Measurements from ENCODE around the gene CABP5.

CABP5 gene

DNA sequence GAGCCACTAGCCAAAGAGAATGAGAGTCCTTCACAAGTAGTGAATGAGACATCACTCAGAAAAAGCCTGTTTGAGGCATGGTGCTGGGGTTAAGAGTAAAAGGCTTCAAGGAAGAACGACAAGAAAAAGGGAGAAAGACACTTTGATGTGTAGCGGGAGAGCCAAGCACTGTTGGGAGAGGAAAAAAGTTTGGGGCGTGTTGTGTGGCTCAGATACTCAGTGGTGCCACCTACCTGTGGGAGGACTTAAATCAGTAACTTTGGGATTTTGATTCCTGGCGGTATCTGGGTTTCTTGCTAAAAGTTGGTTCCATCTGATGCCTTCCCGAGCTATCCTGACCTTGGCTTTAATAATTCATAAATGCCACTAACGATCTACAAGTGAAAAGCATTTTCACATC, 37.1 kb downstream of the CABP5 start:
- no peaks in the 10 kb centered on the region for H3K27me3 Mint-ChIP-seq
- no peak overlapping the region for H3K4me3 Mint-ChIP-seq
- H3K27ac Mint-ChIP-seq = no peak overlapping the region
- H3K9me3 Mint-ChIP-seq = peaks cover 9% of the 10 kb centered on the region
- H3K4me1 Mint-ChIP-seq (ENCODE audit: low read depth) = no peaks in the 10 kb centered on the region
- H3K36me3 Mint-ChIP-seq (ENCODE audit: low read depth) = no peaks in the 10 kb centered on the region
- intact Hi-C loops (cut with micrococcal nuclease) = no loop called here

DNA sequence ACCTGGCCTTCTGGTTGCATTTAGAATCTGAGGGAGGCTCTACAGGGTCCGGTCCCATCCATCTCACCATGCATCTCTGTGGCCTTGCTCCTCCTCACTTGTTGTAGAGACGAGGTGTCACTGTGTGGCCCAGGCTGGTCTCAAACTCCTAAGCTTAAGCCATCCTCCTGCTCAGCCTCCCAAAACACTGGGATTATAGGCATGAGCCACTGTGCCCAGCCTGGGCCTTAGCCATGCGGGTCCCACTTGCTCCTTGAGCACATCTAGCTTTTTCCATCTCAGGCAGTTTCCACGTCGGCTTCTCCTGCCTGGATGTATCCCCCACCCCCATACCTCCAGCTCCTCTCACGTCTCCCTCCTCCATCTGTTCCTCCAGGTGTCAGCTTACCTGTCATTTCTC, 39.6 kb downstream of the CABP5 start:
- Mint-ChIP-seq H3K36me3 (ENCODE audit: low read depth) (no peaks in the 10 kb centered on the region), H3K4me1 (ENCODE audit: low read depth) (no peaks in the 10 kb centered on the region), H3K27me3 (peaks cover 2% of the 10 kb centered on the region), H3K4me3 (no peak overlapping the region), H3K27ac (no peak overlapping the region), H3K9me3 (peaks cover 9% of the 10 kb centered on the region)
- intact Hi-C loops (cut with micrococcal nuclease) = no loop called here

DNA sequence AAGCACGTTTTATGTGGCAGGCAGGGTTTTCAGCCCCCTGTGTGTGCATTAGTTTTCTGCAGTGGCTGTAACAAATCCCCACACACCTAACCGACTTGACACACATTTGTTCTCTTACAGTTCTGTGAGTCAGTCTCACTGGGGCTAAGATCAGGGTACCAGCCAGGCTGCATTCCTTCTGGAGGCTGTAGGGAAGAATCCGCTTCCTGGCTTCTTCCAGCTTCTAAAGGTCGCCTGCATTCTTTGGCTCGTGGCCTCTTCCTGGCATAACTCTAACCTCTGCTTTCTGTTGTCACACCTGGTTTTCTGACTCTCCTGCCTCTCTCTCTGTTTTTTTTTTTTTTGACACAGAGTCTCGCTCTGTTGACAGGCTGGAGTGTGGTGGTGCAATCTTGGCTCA, 43.0 kb downstream of the CABP5 start:
- no peaks in the 10 kb centered on the region for H3K4me1 Mint-ChIP-seq (ENCODE audit: low read depth)
- no peak overlapping the region for H3K4me3 Mint-ChIP-seq
- no peaks in the 10 kb centered on the region for H3K36me3 Mint-ChIP-seq (ENCODE audit: low read depth)
- no peak overlapping the region for H3K27ac Mint-ChIP-seq
- intact Hi-C loops (cut with micrococcal nuclease) = no loop called here
- peaks cover 4% of the 10 kb centered on the region for H3K27me3 Mint-ChIP-seq
- no peaks in the 10 kb centered on the region for H3K9me3 Mint-ChIP-seq

DNA sequence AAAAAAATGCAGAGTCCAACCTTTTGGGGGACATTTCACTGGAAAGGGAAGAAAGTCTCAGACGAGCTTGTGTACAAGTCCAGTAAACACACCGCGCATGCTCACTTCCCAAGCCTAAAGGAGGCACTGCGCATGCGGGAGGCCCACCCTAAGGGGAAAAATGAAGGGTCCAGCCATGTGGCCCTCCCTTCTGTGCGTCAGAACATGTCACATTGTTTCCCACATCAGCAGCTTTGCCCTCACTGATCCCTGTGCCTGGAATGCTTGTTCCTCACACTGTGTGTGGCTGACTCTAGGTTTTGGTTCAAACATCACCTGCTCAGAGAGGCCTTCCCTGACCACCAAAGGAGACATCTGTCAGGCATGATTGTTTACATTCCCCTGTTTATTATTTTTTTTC, 45.1 kb downstream of the CABP5 start:
- H3K27me3 Mint-ChIP-seq = peaks cover 7% of the 10 kb centered on the region

DNA sequence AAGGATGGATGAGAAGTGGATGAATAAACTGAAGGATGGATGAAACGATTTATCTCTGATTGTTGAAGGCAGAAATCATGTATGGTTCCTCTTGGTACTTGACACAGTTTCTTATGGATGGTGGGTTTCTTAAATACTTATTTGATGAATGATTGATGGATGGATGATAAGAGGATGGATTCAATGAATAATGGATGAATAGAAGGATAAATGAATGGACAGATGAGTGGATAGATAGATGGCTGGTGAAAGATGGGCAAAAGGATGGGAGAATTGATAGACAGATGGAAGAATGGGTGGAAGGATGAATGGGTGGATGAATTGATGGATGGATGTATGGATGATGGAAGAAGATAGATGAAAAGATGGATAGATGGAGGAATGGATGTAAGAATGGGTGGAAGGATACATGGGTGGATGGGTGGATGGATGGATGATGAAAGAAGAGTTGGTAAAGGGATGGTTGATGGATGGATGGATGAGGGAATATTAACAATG, 47.6 kb downstream of the CABP5 start:
- H3K4me1 Mint-ChIP-seq (ENCODE audit: low read depth) = no peaks in the 10 kb centered on the region
- H3K27ac Mint-ChIP-seq = no peak overlapping the region
- no peak overlapping the region for H3K4me3 Mint-ChIP-seq
- H3K36me3 Mint-ChIP-seq (ENCODE audit: low read depth) = no peaks in the 10 kb centered on the region
- H3K27me3 Mint-ChIP-seq = peaks cover 8% of the 10 kb centered on the region
- intact Hi-C loops (cut with micrococcal nuclease) = no loop called here
- H3K9me3 Mint-ChIP-seq = no peaks in the 10 kb centered on the region

More for the DNA sequence above, 45.1 kb downstream of the CABP5 start:
- no peaks in the 10 kb centered on the region for H3K9me3 Mint-ChIP-seq
- no peaks in the 10 kb centered on the region for H3K4me1 Mint-ChIP-seq (ENCODE audit: low read depth)
- intact Hi-C loops (cut with micrococcal nuclease) = no loop called here
- no peaks in the 10 kb centered on the region for H3K36me3 Mint-ChIP-seq (ENCODE audit: low read depth)
- no peak overlapping the region for H3K4me3 Mint-ChIP-seq
- no peak overlapping the region for H3K27ac Mint-ChIP-seq

DNA sequence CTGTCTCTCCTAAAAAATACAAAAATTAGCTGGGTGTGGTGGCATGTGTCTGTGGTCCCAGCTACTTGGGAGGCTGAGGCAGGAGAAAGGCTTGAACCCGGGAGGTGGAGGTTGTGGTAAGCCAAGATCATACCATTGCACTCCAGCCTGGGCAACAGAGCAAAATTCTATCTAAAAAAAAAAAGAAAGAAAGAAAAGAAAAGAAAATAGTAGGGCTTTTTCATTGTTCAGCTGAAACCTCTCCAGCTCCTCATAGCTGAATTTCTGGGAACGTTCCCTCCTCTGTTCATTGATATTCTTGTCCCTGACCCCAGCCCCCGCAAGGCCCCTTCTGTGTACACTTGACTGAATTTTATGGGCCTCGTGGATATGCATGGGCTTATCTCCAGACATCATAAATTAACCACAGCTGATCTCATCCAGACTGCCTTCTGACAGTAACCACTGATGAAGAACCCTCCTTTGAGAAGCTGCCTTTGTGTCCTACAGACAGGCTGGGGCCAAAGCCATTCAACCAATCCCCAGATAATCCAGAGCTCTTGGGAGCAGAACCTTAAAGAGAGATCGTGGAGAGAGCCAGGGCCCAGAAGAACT, 49.6 kb downstream of the CABP5 start, which contains the start of gene ELSPBP1:
Gene ELSPBP1 (plus strand): TSS at position 424 of the 594 bp plus-strand sequence. CDS start 14,036 bp downstream, outside the sequence.
- H3K4me3 Mint-ChIP-seq = no peak within 1 kb of the TSS
- no peaks in the 10 kb centered on the region for H3K9me3 Mint-ChIP-seq
- intact Hi-C loops (cut with micrococcal nuclease) = no loop called here
- no peaks in the 10 kb centered on the region for H3K36me3 Mint-ChIP-seq (ENCODE audit: low read depth)
- H3K4me1 Mint-ChIP-seq (ENCODE audit: low read depth) = no peaks in the 10 kb centered on the region
- H3K27me3 Mint-ChIP-seq = peaks cover 11% of the 10 kb centered on the region
- H3K27ac Mint-ChIP-seq = no peak within 1 kb of the TSS

DNA sequence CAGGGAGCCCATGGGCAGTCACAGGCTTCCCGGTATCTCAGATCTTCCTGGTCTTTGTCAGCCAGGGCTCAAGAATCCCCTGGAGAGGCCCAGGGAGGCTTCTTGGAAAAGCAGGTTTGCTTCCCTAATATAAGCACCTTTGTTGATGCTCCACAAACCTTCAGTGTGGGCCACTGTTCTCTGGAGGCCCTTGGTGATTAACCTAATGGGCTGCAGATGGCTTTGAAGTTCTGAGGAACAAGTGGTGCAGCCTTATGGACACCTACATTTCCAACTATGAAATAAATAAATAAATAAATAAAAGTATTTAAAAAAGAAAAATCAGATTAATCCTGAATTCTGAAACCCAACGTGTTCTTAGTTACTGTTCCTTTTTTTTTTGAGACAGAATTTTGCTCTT, 51.8 kb downstream of the CABP5 start, which contains the start of gene BSPH1:
Gene BSPH1 (minus strand): TSS at position 101 of the 400 bp plus-strand sequence. CDS start 89 bp downstream, at position 12.
- Mint-ChIP-seq H3K4me1 (ENCODE audit: low read depth) (no peaks in the 10 kb centered on the region), H3K36me3 (ENCODE audit: low read depth) (no peaks in the 10 kb centered on the region), H3K27ac (no peak within 1 kb of the TSS), H3K4me3 (no peak within 1 kb of the TSS), H3K27me3 (peaks cover 14% of the 10 kb centered on the region), H3K9me3 (no peaks in the 10 kb centered on the region)
- intact Hi-C loops (cut with micrococcal nuclease) = no loop called here

DNA sequence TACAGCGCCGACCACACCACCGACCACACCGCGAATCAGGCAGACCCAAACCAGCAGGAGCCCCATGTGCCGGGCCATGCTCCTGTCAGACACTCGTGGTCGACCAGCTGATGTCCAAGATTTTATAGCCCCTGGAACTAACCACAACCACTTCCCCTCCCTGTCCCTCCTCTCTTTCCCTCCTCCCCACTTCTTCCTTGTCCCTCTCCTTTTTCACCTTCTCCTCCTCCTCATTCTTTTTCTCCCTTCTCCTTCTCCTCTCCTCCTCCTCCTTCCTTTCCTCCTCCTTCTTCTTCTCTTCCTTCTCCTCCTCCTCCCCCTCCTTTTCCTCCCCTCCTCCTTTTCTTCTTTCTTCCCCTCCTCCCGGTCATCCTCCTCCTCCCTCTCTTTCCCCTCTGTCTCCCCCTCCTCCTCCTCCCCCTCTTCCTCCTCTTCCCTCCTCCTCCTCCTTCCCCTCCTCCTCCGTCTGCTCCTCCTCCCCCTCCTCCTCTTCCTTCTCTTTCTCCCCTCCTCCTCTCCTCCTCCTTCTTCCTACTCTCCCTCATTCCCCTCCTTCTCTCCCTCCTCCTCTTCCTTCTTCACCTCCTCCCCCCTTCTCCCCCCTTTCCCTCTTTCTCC, 52.6 kb downstream of the CABP5 start:
- intact Hi-C loops (cut with micrococcal nuclease) = no loop called here
- Mint-ChIP-seq H3K4me3 (no peak overlapping the region), H3K27ac (no peak overlapping the region), H3K4me1 (ENCODE audit: low read depth) (no peaks in the 10 kb centered on the region), H3K9me3 (no peaks in the 10 kb centered on the region), H3K36me3 (ENCODE audit: low read depth) (no peaks in the 10 kb centered on the region), H3K27me3 (peaks cover 12% of the 10 kb centered on the region)

Data from dendritic cell treated with granulocyte-macrophage colony-stimulating factor and Interleukin-4, amounts not matched to agents 40 ng/mL and 50 ng/mL, for 4 days (primary cell).